Gastrocnemius medialis (tissue), 4 donors: ENCODE data around the gene CT47C1.
"Not testable (repeated sequence)": the region's sequence is repeated elsewhere in the genome, so short reads cannot be mapped to it uniquely, and the experiment has no call there.

Experiments used
- POLR2A ChIP-seq, 2 donors: fragments of 450-650 bp; IDR thresholded peaks; one replicate each; pipeline ENCODE4 v1.6.1; 2017; ENCODE audit warnings: antibody characterized with exemption in 2 of 2, mild to moderate bottlenecking in 2 of 2, moderate library complexity in 2 of 2
- TF ChIP-seq, protein P1 (sequence below), 5 experiments: fragments of 450-650 bp in 3 of 5; fragments of 200-600 bp in 2 of 5; sonication (generic) in 2 of 5; IDR thresholded peaks in 4 of 5; conservative IDR thresholded peaks in 1 of 5; 1 replicate in 4 of 5; 2 replicates in 1 of 5; pipeline ENCODE4 v1.5.1; 2016 to 2019; ENCODE audit warnings: antibody characterized with exemption in 5 of 5, mild to moderate bottlenecking in 3 of 5, moderate library complexity in 3 of 5

DNA sequence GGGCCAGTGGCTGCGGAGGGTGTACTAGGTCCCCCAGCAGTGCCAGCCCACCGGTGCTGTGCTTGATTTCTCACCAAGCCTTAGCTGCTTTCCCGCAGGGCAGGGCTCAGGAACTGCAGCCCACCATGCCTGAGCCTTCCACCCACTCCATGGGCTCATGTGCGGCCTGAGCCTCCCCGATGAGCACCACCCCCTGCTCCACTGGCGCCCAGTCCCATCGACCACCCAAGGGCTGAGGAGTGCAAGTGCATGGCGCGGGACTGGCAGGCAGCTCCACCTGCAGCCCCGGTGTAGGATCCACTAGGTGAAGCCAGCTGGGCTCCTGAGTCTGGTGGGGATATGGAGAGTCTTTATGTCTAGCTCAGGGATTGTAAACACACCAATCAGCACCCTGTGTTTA lies 43.1 kb upstream of the CT47C1 start:
- TF ChIP-seq, protein P1, sequence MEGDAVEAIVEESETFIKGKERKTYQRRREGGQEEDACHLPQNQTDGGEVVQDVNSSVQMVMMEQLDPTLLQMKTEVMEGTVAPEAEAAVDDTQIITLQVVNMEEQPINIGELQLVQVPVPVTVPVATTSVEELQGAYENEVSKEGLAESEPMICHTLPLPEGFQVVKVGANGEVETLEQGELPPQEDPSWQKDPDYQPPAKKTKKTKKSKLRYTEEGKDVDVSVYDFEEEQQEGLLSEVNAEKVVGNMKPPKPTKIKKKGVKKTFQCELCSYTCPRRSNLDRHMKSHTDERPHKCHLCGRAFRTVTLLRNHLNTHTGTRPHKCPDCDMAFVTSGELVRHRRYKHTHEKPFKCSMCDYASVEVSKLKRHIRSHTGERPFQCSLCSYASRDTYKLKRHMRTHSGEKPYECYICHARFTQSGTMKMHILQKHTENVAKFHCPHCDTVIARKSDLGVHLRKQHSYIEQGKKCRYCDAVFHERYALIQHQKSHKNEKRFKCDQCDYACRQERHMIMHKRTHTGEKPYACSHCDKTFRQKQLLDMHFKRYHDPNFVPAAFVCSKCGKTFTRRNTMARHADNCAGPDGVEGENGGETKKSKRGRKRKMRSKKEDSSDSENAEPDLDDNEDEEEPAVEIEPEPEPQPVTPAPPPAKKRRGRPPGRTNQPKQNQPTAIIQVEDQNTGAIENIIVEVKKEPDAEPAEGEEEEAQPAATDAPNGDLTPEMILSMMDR (IDR thresholded peaks at IDR 0.05 in 4 of 5, conservative IDR thresholded peaks at IDR 0.05 in 1 of 5) = not testable (repeated sequence)
- not testable (repeated sequence) for TF ChIP-seq POLR2A (IDR thresholded peaks at IDR 0.05)
